ENCODE data around the gene ARID1A. TPM values are rescaled to one million over a fixed set of nuclear protein-coding genes. Genes with fewer than 3 reads are reported as not detected.

The ARID1A gene
- total RNA-seq, 2 experiments from 2014 or later, result 122 to 123 TPM

- Mint-ChIP-seq H3K9me3 (ENCODE audit: insufficient read depth) (no peaks in the 10 kb centered on the region), H3K27ac (peak overlapping the region; percentile 41), H3K36me3 (ENCODE audit: low read depth) (peaks cover 54% of the 10 kb centered on the region), H3K4me1 (ENCODE audit: low read depth) (peaks cover 67% of the 10 kb centered on the region), H3K4me3 (no peak overlapping the region), H3K27me3 (ENCODE audit: low read depth) (no peaks in the 10 kb centered on the region)
- DNase-seq, result no peak
- ChIA-PET CTCF (interaction anchor here (0.8 to 3.0 kb wide), 2 partner anchors 25 to 181 kb away, joined by 3 to 6 read pairs; no protein-coding TSS in a partner anchor), POLR2A (interaction anchor here (1.1 to 8.3 kb wide), 2 partner anchors 86 to 179 kb away, joined by 3 to 325 read pairs; partner anchors contain the start of gene ARID1A)
- ATAC-seq, result no peak
Measured at GRCh38 chr1:26783646-26784022, 87.8 kb downstream of the ARID1A start.

- POLR2A ChIA-PET, result interaction anchor here (1.1 to 8.3 kb wide), 3 partner anchors 49 to 179 kb away, joined by 3 to 325 read pairs (median 5); partner anchors contain the start of gene ARID1A
- peaks cover 70% of the 10 kb centered on the region for H3K4me1 Mint-ChIP-seq (ENCODE audit: low read depth)
- no peaks in the 10 kb centered on the region for H3K9me3 Mint-ChIP-seq (ENCODE audit: insufficient read depth)
- DNase-seq (no peak), ATAC-seq (no peak)
- H3K36me3 Mint-ChIP-seq (ENCODE audit: low read depth), result peaks cover 50% of the 10 kb centered on the region
- CTCF ChIA-PET, result interaction anchor here (0.8 to 8.9 kb wide), 5 partner anchors 26 to 182 kb away, joined by 3 to 334 read pairs (median 8); no protein-coding TSS in a partner anchor
- H3K27ac Mint-ChIP-seq, result no peak overlapping the region
- H3K4me3 Mint-ChIP-seq, result no peak overlapping the region
- H3K27me3 Mint-ChIP-seq (ENCODE audit: low read depth), result no peaks in the 10 kb centered on the region
Measured at GRCh38 chr1:26784023-26784871, 88.4 kb downstream of the ARID1A start.

- peak overlapping the region; percentile 91 for H3K27ac Mint-ChIP-seq
- no peaks in the 10 kb centered on the region for H3K9me3 Mint-ChIP-seq (ENCODE audit: insufficient read depth)
- H3K36me3 Mint-ChIP-seq (ENCODE audit: low read depth), result peaks cover 43% of the 10 kb centered on the region
- ChIA-PET CTCF (interaction anchor here (2.1 to 8.9 kb wide), 3 partner anchors 48 to 181 kb away, joined by 8 to 334 read pairs (median 149); no protein-coding TSS in a partner anchor), POLR2A (interaction anchor here (1.4 to 8.3 kb wide), 3 partner anchors 19 to 88 kb away, joined by 3 to 325 read pairs (median 5); partner anchors contain the start of gene ARID1A)
- H3K4me3 Mint-ChIP-seq, result no peak overlapping the region
- no peaks in the 10 kb centered on the region for H3K27me3 Mint-ChIP-seq (ENCODE audit: low read depth)
- no peak for ATAC-seq
- DNase-seq, result no peak
- H3K4me1 Mint-ChIP-seq (ENCODE audit: low read depth), result peaks cover 75% of the 10 kb centered on the region
Measured at GRCh38 chr1:26784886-26785285, 89.1 kb downstream of the ARID1A start.

GRCh38 chr1:26785611-26786436, 90.0 kb downstream of the ARID1A start:
- DNase-seq, result peak; percentile 40
- H3K4me3 Mint-ChIP-seq, result peak overlapping the region; percentile 84
- no peak for ATAC-seq
- peak overlapping the region; percentile 100 for H3K27ac Mint-ChIP-seq
- no peaks in the 10 kb centered on the region for H3K9me3 Mint-ChIP-seq (ENCODE audit: insufficient read depth)
- no peaks in the 10 kb centered on the region for H3K27me3 Mint-ChIP-seq (ENCODE audit: low read depth)
- ChIA-PET POLR2A (interaction anchor here (0.7 to 8.3 kb wide), 12 partner anchors 14 to 285 kb away, joined by 3 to 325 read pairs (median 3); partner anchors contain the start of genes ARID1A and GPATCH3), CTCF (interaction anchor here (0.8 to 8.9 kb wide), 13 partner anchors 9 to 369 kb away, joined by 3 to 334 read pairs (median 6); no protein-coding TSS in a partner anchor)
- peaks cover 44% of the 10 kb centered on the region for H3K36me3 Mint-ChIP-seq (ENCODE audit: low read depth)
- H3K4me1 Mint-ChIP-seq (ENCODE audit: low read depth), result peaks cover 83% of the 10 kb centered on the region

GRCh38 chr1:26786437-26787380, 90.9 kb downstream of the ARID1A start:
- peak; percentile 30 for ATAC-seq
- Mint-ChIP-seq H3K27ac (peak overlapping the region; percentile 100), H3K4me1 (ENCODE audit: low read depth) (peaks cover 85% of the 10 kb centered on the region), H3K9me3 (ENCODE audit: insufficient read depth) (no peaks in the 10 kb centered on the region), H3K36me3 (ENCODE audit: low read depth) (peaks cover 44% of the 10 kb centered on the region), H3K27me3 (ENCODE audit: low read depth) (no peaks in the 10 kb centered on the region), H3K4me3 (peak overlapping the region; percentile 84)
- peak; percentile 71 for DNase-seq
- ChIA-PET POLR2A (interaction anchor here (0.7 to 8.3 kb wide), 19 partner anchors 10 to 286 kb away, joined by 3 to 325 read pairs (median 3); partner anchors contain the start of genes ARID1A and GPATCH3), CTCF (interaction anchor here (0.8 to 8.9 kb wide), 20 partner anchors 9 to 369 kb away, joined by 3 to 334 read pairs (median 9); no protein-coding TSS in a partner anchor)

- ChIA-PET POLR2A (interaction anchor here (0.7 to 8.3 kb wide), 27 partner anchors 8 to 1472 kb away, joined by 3 to 325 read pairs (median 6); partner anchors contain the start of genes ARID1A, GPATCH3 and SESN2), CTCF (interaction anchor here (0.6 to 8.9 kb wide), 17 partner anchors 9 to 370 kb away, joined by 3 to 334 read pairs (median 41); no protein-coding TSS in a partner anchor)
- Mint-ChIP-seq H3K4me1 (ENCODE audit: low read depth) (peaks cover 84% of the 10 kb centered on the region), H3K27ac (peak overlapping the region; percentile 100), H3K4me3 (peak overlapping the region; percentile 84), H3K9me3 (ENCODE audit: insufficient read depth) (no peaks in the 10 kb centered on the region), H3K36me3 (ENCODE audit: low read depth) (peaks cover 39% of the 10 kb centered on the region), H3K27me3 (ENCODE audit: low read depth) (no peaks in the 10 kb centered on the region)
- peak; percentile 73 for ATAC-seq
- DNase-seq, result peak; percentile 92
Measured at GRCh38 chr1:26787381-26787705, 91.5 kb downstream of the ARID1A start.

- Mint-ChIP-seq H3K27ac (peak within 1 kb of the TSS; percentile 100), H3K9me3 (ENCODE audit: insufficient read depth) (no peaks in the 10 kb centered on the region), H3K27me3 (ENCODE audit: low read depth) (no peaks in the 10 kb centered on the region), H3K4me1 (ENCODE audit: low read depth) (peaks cover 84% of the 10 kb centered on the region), H3K4me3 (peak within 1 kb of the TSS; percentile 84), H3K36me3 (ENCODE audit: low read depth) (peaks cover 38% of the 10 kb centered on the region)
- DNase-seq (peak; percentile 91), ATAC-seq (peak; percentile 70)
- POLR2A ChIA-PET, result interaction anchor here (0.6 to 8.3 kb wide), 39 partner anchors 9 to 1472 kb away, joined by 3 to 325 read pairs (median 4); partner anchors contain the start of genes ARID1A, GPATCH3, GPN2 and SESN2
- CTCF ChIA-PET, result interaction anchor here (0.6 to 8.9 kb wide), 47 partner anchors 10 to 371 kb away, joined by 3 to 334 read pairs (median 11); partner anchors contain the start of gene GPATCH3
Measured at GRCh38 chr1:26787706-26788514, 92.1 kb downstream of the ARID1A start, which contains the start of gene PIGV. Gene PIGV (plus strand): TSS chr1:26787950. CDS start chr1:26790816, 2,866 bp downstream.

GRCh38 chr1:26788515-26788785, 92.6 kb downstream of the ARID1A start:
- no peaks in the 10 kb centered on the region for H3K27me3 Mint-ChIP-seq (ENCODE audit: low read depth)
- CTCF ChIA-PET, result interaction anchor here (0.6 to 8.9 kb wide), 60 partner anchors 10 to 317 kb away, joined by 3 to 334 read pairs (median 7); partner anchors contain the start of genes GPATCH3 and GPN2
- DNase-seq (no peak), ATAC-seq (no peak)
- H3K36me3 Mint-ChIP-seq (ENCODE audit: low read depth), result peaks cover 38% of the 10 kb centered on the region
- H3K4me3 Mint-ChIP-seq, result peak overlapping the region; percentile 84
- POLR2A ChIA-PET, result interaction anchor here (0.5 to 8.3 kb wide), 34 partner anchors 8 to 319 kb away, joined by 3 to 325 read pairs (median 7); partner anchors contain the start of genes ARID1A, GPATCH3 and GPN2
- peaks cover 81% of the 10 kb centered on the region for H3K4me1 Mint-ChIP-seq (ENCODE audit: low read depth)
- peak overlapping the region; percentile 100 for H3K27ac Mint-ChIP-seq
- no peaks in the 10 kb centered on the region for H3K9me3 Mint-ChIP-seq (ENCODE audit: insufficient read depth)

- ATAC-seq (peak; percentile 12), DNase-seq (peak; percentile 93)
- Mint-ChIP-seq H3K9me3 (ENCODE audit: insufficient read depth) (no peaks in the 10 kb centered on the region), H3K27ac (peak overlapping the region; percentile 100), H3K27me3 (ENCODE audit: low read depth) (no peaks in the 10 kb centered on the region), H3K4me3 (peak overlapping the region; percentile 84), H3K4me1 (ENCODE audit: low read depth) (peaks cover 78% of the 10 kb centered on the region), H3K36me3 (ENCODE audit: low read depth) (peaks cover 37% of the 10 kb centered on the region)
- POLR2A ChIA-PET, result interaction anchor here (0.5 to 8.3 kb wide), 34 partner anchors 8 to 319 kb away, joined by 3 to 325 read pairs (median 7); partner anchors contain the start of genes ARID1A, GPATCH3 and GPN2
- CTCF ChIA-PET, result interaction anchor here (0.6 to 8.9 kb wide), 63 partner anchors 7 to 317 kb away, joined by 3 to 334 read pairs (median 6); partner anchors contain the start of genes GPATCH3, GPN2 and RPS6KA1
Measured at GRCh38 chr1:26788836-26789611, 93.2 kb downstream of the ARID1A start.

Measured in activated CD8-positive, alpha-beta T cell treated with anti-CD3 and anti-CD28 coated beads, Interleukin-2, amount 10 ng/mL, durations not matched to agents 7 days and 5 days (primary cell).